OCI-LY7 (cell line): ENCODE results near the gene DMRT3.

ENCODE experiments used
- CTCF ChIP-seq: fragments of 200-600 bp; sonication (generic); conservative IDR thresholded peaks from 2 replicates; pipeline ENCODE4 v1.5.1; 2014; ENCODE audit warnings: mild to moderate bottlenecking, antibody characterized with exemption, low read length, moderate library complexity, mixed read lengths
- EZH2phosphoT487 ChIP-seq: fragments of 200-600 bp; sonication (generic); IDR thresholded peaks from 2 replicates; pipeline ENCODE4 v1.6.1; 2018; ENCODE audit warnings: low read depth, borderline replicate concordance, mild to moderate bottlenecking, mixed run types, antibody characterized with exemption, low read length, moderate library complexity, mixed read lengths

- no peak for TF ChIP-seq CTCF
- no peak for TF ChIP-seq EZH2phosphoT487
These were observed 2.1 kb upstream of the DMRT3 start for GRCh38 chr9:974031-974995.
